ENCODE data around the gene HOOK2.

The HOOK2 gene

DNA sequence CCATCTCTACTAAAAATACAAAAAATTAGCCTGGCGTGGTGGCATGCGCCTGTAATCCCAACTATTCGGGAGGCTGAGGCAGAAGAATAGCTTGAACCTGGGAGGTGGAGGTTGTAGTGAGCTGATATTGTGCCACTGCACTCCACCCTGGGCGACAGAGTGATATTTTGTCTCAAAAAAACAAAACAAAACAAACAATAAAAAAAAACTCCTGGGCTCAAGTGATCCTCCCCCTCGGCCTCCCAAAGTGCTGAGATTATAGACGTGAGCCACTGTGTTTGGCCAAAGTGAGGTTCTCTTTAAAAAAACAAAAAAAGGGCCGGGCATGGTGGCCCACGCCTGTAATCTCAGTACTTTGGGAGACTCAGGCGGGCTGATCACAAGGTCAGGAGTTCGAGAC lies 12.1 kb upstream of the HOOK2 start:
- POLR2A ChIA-PET = no interaction called here
- CTCF ChIA-PET = interaction anchor here (2.4 to 4.7 kb wide), 4 partner anchors 9 to 26 kb away, joined by 12 to 58 read pairs (median 24); no protein-coding TSS in a partner anchor
- no peak for DNase-seq (ENCODE audit: low read depth, low spot score)
- H3K4me3 ChIP-seq (ENCODE audit: low read depth, low read length) = no peak overlapping the region
- no peak for TF ChIP-seq CTCF (IDR thresholded peaks at IDR 0.05; ENCODE audit: insufficient read depth, low read length, missing control alignments)

DNA sequence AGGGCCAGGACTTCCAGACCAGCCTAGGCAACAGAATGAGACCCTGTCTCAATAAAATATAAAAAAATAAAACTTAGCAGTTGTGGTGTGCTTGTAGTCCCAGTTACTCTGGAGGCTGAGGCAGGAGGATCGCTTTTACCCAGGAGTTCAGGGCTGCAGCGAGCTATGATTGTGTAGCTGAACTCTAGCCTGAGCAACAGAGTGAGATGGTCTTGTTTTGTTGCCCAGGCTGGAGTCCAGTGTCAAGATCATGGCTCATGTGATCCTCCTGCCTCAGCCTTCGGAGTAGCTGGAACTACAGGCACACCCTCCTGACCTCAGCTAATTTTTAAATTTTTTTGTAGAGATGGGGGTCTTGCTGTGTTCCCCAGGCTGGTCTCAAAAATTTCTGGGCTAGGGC lies 11.6 kb upstream of the HOOK2 start:
- no peak for TF ChIP-seq CTCF (IDR thresholded peaks at IDR 0.05; ENCODE audit: insufficient read depth, low read length, missing control alignments)
- ChIA-PET CTCF (interaction anchor here (2.4 to 4.7 kb wide), 4 partner anchors 9 to 26 kb away, joined by 12 to 58 read pairs (median 24); no protein-coding TSS in a partner anchor), POLR2A (no interaction called here)
- H3K4me3 ChIP-seq (ENCODE audit: low read depth, low read length) = no peak overlapping the region
- no peak for DNase-seq (ENCODE audit: low read depth, low spot score)

DNA sequence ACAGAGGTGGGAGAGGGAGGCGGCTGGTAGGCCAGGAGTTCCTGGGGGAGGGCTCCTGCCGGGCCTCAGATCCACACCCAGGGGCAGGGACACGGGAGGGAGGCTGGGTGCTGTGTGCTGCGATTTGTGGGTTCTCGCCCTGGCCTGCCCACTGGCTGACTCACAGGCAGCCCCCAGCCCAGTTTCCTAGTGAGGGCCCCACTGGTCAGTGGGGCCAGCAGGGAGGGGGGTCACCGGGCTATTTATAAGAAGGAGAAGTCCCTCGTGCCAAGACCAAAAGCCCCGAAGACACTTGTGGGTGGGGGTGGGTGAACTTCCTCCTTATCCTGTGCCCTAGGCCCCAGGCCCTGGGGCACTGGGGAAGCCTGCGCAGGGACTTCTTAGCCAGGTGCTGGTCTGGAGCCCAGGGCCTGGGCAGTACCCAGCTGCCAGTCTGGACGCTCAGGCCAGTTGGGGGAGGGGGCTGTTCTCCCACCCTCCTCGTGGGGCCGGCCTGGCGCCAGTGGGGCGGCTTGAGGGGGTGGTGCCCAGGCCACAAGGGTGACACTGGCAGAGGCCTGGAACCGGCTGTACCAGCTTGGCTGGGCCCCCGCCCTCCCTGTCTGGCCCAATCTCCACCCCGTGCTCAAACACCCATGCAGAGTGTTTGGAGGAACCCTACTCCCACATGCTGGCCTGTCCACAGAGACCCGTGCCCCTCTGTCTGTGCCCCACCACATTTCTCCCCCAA lies 11.0 kb upstream of the HOOK2 start:
- TF ChIP-seq CTCF (IDR thresholded peaks at IDR 0.05; ENCODE audit: insufficient read depth, low read length, missing control alignments) = no peak
- no peak overlapping the region for H3K4me3 ChIP-seq (ENCODE audit: low read depth, low read length)
- DNase-seq (ENCODE audit: low read depth, low spot score) = no peak
- ChIA-PET CTCF (interaction anchor here (0.9 to 4.7 kb wide), 4 partner anchors 9 to 25 kb away, joined by 3 to 58 read pairs (median 22); no protein-coding TSS in a partner anchor), POLR2A (no interaction called here)

DNA sequence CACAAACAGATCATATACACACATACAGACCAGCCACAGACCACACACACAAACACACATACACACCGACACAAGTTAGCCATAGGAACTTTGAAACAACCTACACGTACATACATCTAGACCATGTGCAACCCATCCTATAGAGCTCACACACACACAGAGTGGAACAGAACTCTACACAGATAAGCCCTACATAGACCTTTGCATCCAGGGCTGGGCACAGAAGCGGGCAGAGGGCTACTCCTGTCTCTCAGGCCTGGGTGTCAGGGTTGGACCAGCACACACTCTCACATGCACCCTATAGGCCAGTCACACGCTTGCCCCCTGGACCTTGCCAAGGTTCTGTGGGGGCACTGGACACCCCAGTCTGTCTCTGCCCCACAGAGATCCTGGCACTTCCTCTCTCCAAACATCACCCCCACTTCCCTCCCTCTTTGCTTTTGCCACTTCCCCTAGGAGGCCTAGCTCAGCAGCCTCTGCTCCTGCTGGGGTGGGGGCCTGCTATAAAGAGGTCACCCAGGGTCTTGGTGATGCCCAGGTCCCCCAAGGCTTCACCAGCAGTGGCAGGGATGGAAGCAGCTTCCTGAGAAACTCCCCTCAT lies 10.2 kb upstream of the HOOK2 start:
- no peak for TF ChIP-seq CTCF (IDR thresholded peaks at IDR 0.05; ENCODE audit: insufficient read depth, low read length, missing control alignments)
- no peak for DNase-seq (ENCODE audit: low read depth, low spot score)
- CTCF ChIA-PET = interaction anchor here (0.7 to 4.7 kb wide), 4 partner anchors 8 to 25 kb away, joined by 3 to 58 read pairs (median 8); no protein-coding TSS in a partner anchor
- H3K4me3 ChIP-seq (ENCODE audit: low read depth, low read length) = no peak overlapping the region
- POLR2A ChIA-PET = no interaction called here

DNA sequence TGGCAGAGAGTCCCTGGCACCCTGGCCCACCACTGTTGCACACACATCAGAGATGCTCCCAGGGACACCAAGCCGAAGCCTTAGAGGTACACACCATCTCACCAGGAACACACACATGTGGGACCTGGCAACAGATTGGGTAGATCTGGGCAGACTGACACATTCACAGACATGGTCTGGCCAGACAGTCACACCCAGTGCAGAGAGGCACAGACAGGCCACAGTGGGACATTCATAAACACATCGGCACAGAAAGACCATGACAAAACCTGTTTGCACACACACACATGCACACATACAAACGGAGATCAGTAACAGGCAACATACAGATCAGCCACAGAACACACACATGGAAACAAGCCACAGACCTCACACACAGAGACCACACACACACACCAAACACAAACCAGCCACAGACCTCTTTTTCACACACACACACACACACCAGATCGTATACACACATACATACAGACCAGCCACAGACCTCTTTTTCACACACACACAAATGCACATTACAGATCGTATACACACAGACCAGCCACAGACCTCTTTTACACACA lies 9.6 kb upstream of the HOOK2 start:
- ChIA-PET CTCF (interaction anchor here (2.4 to 4.7 kb wide), 2 partner anchors 7 to 12 kb away, joined by 12 to 58 read pairs; no protein-coding TSS in a partner anchor), POLR2A (no interaction called here)
- no peak for DNase-seq (ENCODE audit: low read depth, low spot score)

More for the DNA sequence above, 9.6 kb upstream of the HOOK2 start:
- no peak for TF ChIP-seq CTCF (IDR thresholded peaks at IDR 0.05; ENCODE audit: insufficient read depth, low read length, missing control alignments)
- H3K4me3 ChIP-seq (ENCODE audit: low read depth, low read length) = no peak overlapping the region
